ENCODE measurements around the gene AAK1. TPM values are rescaled to one million over a fixed set of nuclear protein-coding genes. Genes with fewer than 3 reads are reported as not detected.
"Not testable (repeated sequence)": the region's sequence is repeated elsewhere in the genome, so short reads cannot be mapped to it uniquely, and the experiment has no call there.

The AAK1 gene
- total and polyA plus RNA-seq, 2 donors (not counting 1 experiment from before 2014, with no cell fraction given), result 43.5 to 45.7 TPM

- H4K20me1 ChIP-seq (ENCODE audit: control insufficient read depth, extremely low read depth, insufficient read depth, low read length), result no peaks in the 10 kb centered on the region
- TF ChIP-seq CTCF (conservative IDR thresholded peaks at IDR 0.05 in 1 of 2, IDR thresholded peaks at IDR 0.05 in 1 of 2; ENCODE audit: low read depth in 1 of 2, low read length in 2 of 2) (no peak), EZH2 (IDR thresholded peaks at IDR 0.05; ENCODE audit: low read length, missing control alignments) (no peak)
- H3K27ac ChIP-seq (ENCODE audit: insufficient read depth, low read length), result no peak overlapping the region
- H3K79me2 ChIP-seq (ENCODE audit: control insufficient read depth, insufficient read depth, low read length), result no peaks in the 10 kb centered on the region
- H3K9ac ChIP-seq (ENCODE audit: insufficient read depth, low read length), result no peak overlapping the region
- H3K4me2 ChIP-seq (ENCODE audit: extremely low read depth, insufficient read depth, low read length), result no peak overlapping the region
- DNase-seq (ENCODE audit: low read depth in 2 of 2), result no peak
- no peaks in the 10 kb centered on the region for H3K4me1 ChIP-seq (ENCODE audit: control insufficient read depth, extremely low read depth, insufficient read depth, low read length)
- no peak overlapping the region for H2AFZ ChIP-seq (ENCODE audit: low read length)
- H3K36me3 ChIP-seq (ENCODE audit: control insufficient read depth, insufficient read depth, low read length), result no peaks in the 10 kb centered on the region
- no peaks in the 10 kb centered on the region for H3K9me3 ChIP-seq (ENCODE audit: control insufficient read depth, insufficient read depth, low read depth, low read length)
- no peaks in the 10 kb centered on the region for H3K27me3 ChIP-seq (ENCODE audit: control insufficient read depth, insufficient read depth, low read length)
- H3K4me3 ChIP-seq (replicated peaks in 1 of 4; ENCODE audit: control extremely low read depth in 1 of 4, insufficient read depth in 1 of 4, low read depth in 3 of 4, low read length in 4 of 4), result no peak overlapping the region
Measured at GRCh38 chr2:69674316-69674670, 30.8 kb upstream of the AAK1 start.

DNA sequence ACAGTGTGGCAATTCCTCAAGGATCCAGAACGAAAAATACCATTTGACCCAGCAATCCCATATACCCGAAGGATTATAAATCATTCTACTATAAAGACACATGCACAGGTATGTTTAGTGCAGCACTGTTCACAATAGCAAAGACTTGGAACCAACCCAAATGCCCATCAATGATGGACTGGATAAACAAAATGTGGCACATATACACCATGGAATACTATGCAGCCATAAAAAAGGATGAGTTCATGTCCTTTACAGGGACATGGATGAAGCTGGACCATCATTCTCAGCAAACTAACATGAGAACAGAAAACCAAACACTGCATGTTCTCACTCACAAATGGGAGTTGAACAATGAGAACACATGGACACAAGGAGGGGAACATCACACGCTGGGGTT lies 29.6 kb upstream of the AAK1 start:
- H3K4me1 ChIP-seq (ENCODE audit: control insufficient read depth, extremely low read depth, insufficient read depth, low read length); H3K79me2 ChIP-seq (ENCODE audit: control insufficient read depth, insufficient read depth, low read length); H3K4me3 ChIP-seq (replicated peaks in 1 of 4; ENCODE audit: control extremely low read depth in 1 of 4, insufficient read depth in 1 of 4, low read depth in 3 of 4, low read length in 4 of 4); H3K36me3 ChIP-seq (ENCODE audit: control insufficient read depth, insufficient read depth, low read length); H3K27me3 ChIP-seq (ENCODE audit: control insufficient read depth, insufficient read depth, low read length); H3K4me2 ChIP-seq (ENCODE audit: extremely low read depth, insufficient read depth, low read length); DNase-seq (ENCODE audit: low read depth in 2 of 2); H3K27ac ChIP-seq (ENCODE audit: insufficient read depth, low read length); H3K9ac ChIP-seq (ENCODE audit: insufficient read depth, low read length); H4K20me1 ChIP-seq (ENCODE audit: control insufficient read depth, extremely low read depth, insufficient read depth, low read length); H2AFZ ChIP-seq (ENCODE audit: low read length); H3K9me3 ChIP-seq (ENCODE audit: control insufficient read depth, insufficient read depth, low read depth, low read length): not testable (repeated sequence)

GRCh38 chr2:69669666-69670065 lies 26.1 kb upstream of the AAK1 start:
- Histone ChIP-seq H3K4me3 (replicated peaks in 1 of 4; ENCODE audit: control extremely low read depth in 1 of 4, insufficient read depth in 1 of 4, low read depth in 3 of 4, low read length in 4 of 4) (no peak overlapping the region), H4K20me1 (ENCODE audit: control insufficient read depth, extremely low read depth, insufficient read depth, low read length) (no peaks in the 10 kb centered on the region), H2AFZ (ENCODE audit: low read length) (no peak overlapping the region), H3K4me2 (ENCODE audit: extremely low read depth, insufficient read depth, low read length) (no peak overlapping the region), H3K27me3 (ENCODE audit: control insufficient read depth, insufficient read depth, low read length) (no peaks in the 10 kb centered on the region), H3K27ac (ENCODE audit: insufficient read depth, low read length) (no peak overlapping the region), H3K9me3 (ENCODE audit: control insufficient read depth, insufficient read depth, low read depth, low read length) (no peaks in the 10 kb centered on the region), H3K79me2 (ENCODE audit: control insufficient read depth, insufficient read depth, low read length) (no peaks in the 10 kb centered on the region), H3K9ac (ENCODE audit: insufficient read depth, low read length) (no peak overlapping the region), H3K4me1 (ENCODE audit: control insufficient read depth, extremely low read depth, insufficient read depth, low read length) (no peaks in the 10 kb centered on the region), H3K36me3 (ENCODE audit: control insufficient read depth, insufficient read depth, low read length) (no peaks in the 10 kb centered on the region)
- TF ChIP-seq CTCF (conservative IDR thresholded peaks at IDR 0.05 in 1 of 2, IDR thresholded peaks at IDR 0.05 in 1 of 2; ENCODE audit: low read depth in 1 of 2, low read length in 2 of 2), result no peak
- TF ChIP-seq EZH2 (IDR thresholded peaks at IDR 0.05; ENCODE audit: low read length, missing control alignments), result no peak
- no peak for DNase-seq (ENCODE audit: low read depth in 2 of 2)

Data from fibroblast of lung (primary cell).